ENCODE results near the gene OR2J2.
"Not testable (repeated sequence)": the region's sequence is repeated elsewhere in the genome, so short reads cannot be mapped to it uniquely, and the experiment has no call there.

OR2J2 gene

GRCh38 chr6:29170607-29171006 lies at the start of gene OR2J2:
TSS of gene OR2J2 (plus strand) at chr6:29170907. CDS start at chr6:29173636, 2,729 bp downstream.
- DNase-seq = not testable (repeated sequence)

GRCh38 chr6:29129326-29130012 lies 41.2 kb upstream of the OR2J2 start:
- no peak for DNase-seq

- DNase-seq = no peak
Measured at GRCh38 chr6:29130644-29131043, 40.1 kb upstream of the OR2J2 start.

- no peak for DNase-seq
Measured at GRCh38 chr6:29131691-29132090, 39.0 kb upstream of the OR2J2 start.

- no peak for DNase-seq
Measured at GRCh38 chr6:29137724-29138123, 33.0 kb upstream of the OR2J2 start.

- no peak for DNase-seq
Measured at GRCh38 chr6:29141606-29142005, 29.1 kb upstream of the OR2J2 start.

GRCh38 chr6:29142309-29142708 lies 28.4 kb upstream of the OR2J2 start:
- DNase-seq = no peak

- no peak for DNase-seq
Measured at GRCh38 chr6:29146179-29146578, 24.5 kb upstream of the OR2J2 start.

- no peak for DNase-seq
Measured at GRCh38 chr6:29147074-29147473, 23.6 kb upstream of the OR2J2 start.

GRCh38 chr6:29149444-29149843 lies 21.3 kb upstream of the OR2J2 start:
- not testable (repeated sequence) for DNase-seq

GRCh38 chr6:29153083-29153482 lies 17.6 kb upstream of the OR2J2 start:
- DNase-seq = no peak

- not testable (repeated sequence) for DNase-seq
Measured at GRCh38 chr6:29155182-29155581, 15.5 kb upstream of the OR2J2 start.

- DNase-seq = not testable (repeated sequence)
Measured at GRCh38 chr6:29159922-29160321, 10.8 kb upstream of the OR2J2 start.

GRCh38 chr6:29165571-29165970 lies 5.1 kb upstream of the OR2J2 start:
- DNase-seq = not testable (repeated sequence)

GRCh38 chr6:29171736-29172135 lies 1.0 kb downstream of the OR2J2 start:
- DNase-seq = no peak

GRCh38 chr6:29183594-29183993 lies 12.9 kb downstream of the OR2J2 start:
- no peak for DNase-seq

GRCh38 chr6:29188659-29189058 lies 18.0 kb downstream of the OR2J2 start:
- not testable (repeated sequence) for DNase-seq

GRCh38 chr6:29200767-29201662 lies 30.3 kb downstream of the OR2J2 start:
- no peak for DNase-seq

- no peak for DNase-seq
Measured at GRCh38 chr6:29201966-29202365, 31.3 kb downstream of the OR2J2 start.

GRCh38 chr6:29211488-29211887 lies 40.8 kb downstream of the OR2J2 start:
- DNase-seq = no peak

- DNase-seq = no peak
Measured at GRCh38 chr6:29216528-29216927, 45.8 kb downstream of the OR2J2 start.

- not testable (repeated sequence) for DNase-seq
Measured at GRCh38 chr6:29217242-29217641, 46.5 kb downstream of the OR2J2 start.

GRCh38 chr6:29218056-29218455 lies 47.3 kb downstream of the OR2J2 start:
- DNase-seq = not testable (repeated sequence)
